ENCODE data around the gene RIBC2. TPM values are rescaled to one million over a fixed set of nuclear protein-coding genes. Genes with fewer than 3 reads are reported as not detected.

RIBC2 gene
- total RNA-seq, 2 donors from 2014 or later: not detected

GRCh38 chr22:45481661-45482060 lies 68.2 kb downstream of the RIBC2 start:
- no peak for DNase-seq (ENCODE audit: low spot score)

More at GRCh38 chr22:45481661-45482060, 68.2 kb downstream of the RIBC2 start:
- Histone ChIP-seq H3K36me3 (no peaks in the 10 kb centered on the region), H3K27me3 (no peaks in the 10 kb centered on the region), H3K9me3 (no peaks in the 10 kb centered on the region), H3K4me3 (no peak overlapping the region), H3K27ac (no peak overlapping the region), H3K4me1 (peaks cover 0 to 3% of the 10 kb centered on the region in 2 donors)
- TF ChIP-seq CTCF (IDR thresholded peaks at IDR 0.05): no peak

Other genes starting within 250 kb of the RIBC2 start
- 10 to 100 TPM; 14.3 to 20.8 TPM for gene NUP50, start 249.8 kb upstream of the RIBC2 start, total RNA-seq
- gene KIAA0930, start 172.8 kb upstream of the RIBC2 start, total RNA-seq: 10 to 100 TPM; 13.0 to 20.4 TPM
- gene UPK3A, start 128.7 kb upstream of the RIBC2 start, total RNA-seq: not detected
- 10 to 100 TPM; 11.6 to 12.4 TPM for gene FAM118A, start 103.8 kb upstream of the RIBC2 start, total RNA-seq
- not detected for gene SMC1B, start 94 bp upstream of the RIBC2 start, total RNA-seq
- gene FBLN1, start 89.2 kb downstream of the RIBC2 start, total RNA-seq: 100 to 1,000 TPM in 1 of 2 donors, 10 to 100 TPM in 1; 92.8 to 354 TPM

All from right atrium auricular region (tissue), 2 donors.